Thoracic aorta (tissue), 2 donors: ENCODE data around the gene SLC5A10. TPM values are rescaled to one million over a fixed set of nuclear protein-coding genes. Genes with fewer than 3 reads are reported as not detected.

Experiments
- ATAC-seq: fragments of 150-250 bp; one replicate; pipeline ENCODE4 v1.8.0; 2017; ENCODE audit warnings: low read depth; ENCODE audit not compliant: insufficient number of reproducible peaks, low FRiP score
- DNase-seq: peaks from one replicate; pipeline ENCODE4 v3.0.0-alpha.2; 2020; ENCODE audit warnings: low spot score
- H3K27ac ChIP-seq, 2 donors: fragments of 200-600 bp; sonication (generic); 1 replicate in 1 of 2; 2 replicates in 1 of 2; pipeline ENCODE4 v1.5.1; 2016; ENCODE audit warnings: mild to moderate bottlenecking in 2 of 2, moderate library complexity in 2 of 2
- H3K27me3 ChIP-seq: fragments of 200-600 bp; sonication (generic); replicated peaks from 2 replicates; pipeline ENCODE4 v1.6.0; 2016; ENCODE audit warnings: mild to moderate bottlenecking; ENCODE audit not compliant: insufficient read depth
- H3K36me3 ChIP-seq: fragments of 200-600 bp; sonication (generic); one replicate; pipeline ENCODE4 v1.5.1; 2016
- H3K4me1 ChIP-seq, 2 donors: fragments of 200-600 bp; sonication (generic); 1 replicate in 1 of 2; 2 replicates in 1 of 2; pipeline versions ENCODE4 v1.5.1 to v1.6.0; 2016; ENCODE audit warnings: low read depth in 2 of 2, mild to moderate bottlenecking in 1 of 2; ENCODE audit not compliant: control insufficient read depth in 1 of 2
- H3K4me3 ChIP-seq: fragments of 200-600 bp; sonication (generic); 2 replicates; pipeline ENCODE4 v1.5.1; 2016; ENCODE audit warnings: mild to moderate bottlenecking
- H3K9me3 ChIP-seq: fragments of 200-600 bp; sonication (generic); 2 replicates; pipeline ENCODE4 v1.5.1; 2016
- total RNA-seq, 2 donors: library from RNA; depleted of rRNA; stranded (reverse); fragments of >200 nt; gene quantifications; one replicate each; pipeline versions ENCODE4 v1.1.0 to v1.2.3, GENCODE V29; 2016
- TF ChIP-seq, protein P1 (sequence below): fragments of 200-600 bp; sonication (generic); IDR thresholded peaks from one replicate; pipeline ENCODE4 v1.5.1; 2019; ENCODE audit warnings: antibody characterized with exemption

The SLC5A10 gene
- total RNA-seq, 2 donors from 2014 or later, result not detected

DNA sequence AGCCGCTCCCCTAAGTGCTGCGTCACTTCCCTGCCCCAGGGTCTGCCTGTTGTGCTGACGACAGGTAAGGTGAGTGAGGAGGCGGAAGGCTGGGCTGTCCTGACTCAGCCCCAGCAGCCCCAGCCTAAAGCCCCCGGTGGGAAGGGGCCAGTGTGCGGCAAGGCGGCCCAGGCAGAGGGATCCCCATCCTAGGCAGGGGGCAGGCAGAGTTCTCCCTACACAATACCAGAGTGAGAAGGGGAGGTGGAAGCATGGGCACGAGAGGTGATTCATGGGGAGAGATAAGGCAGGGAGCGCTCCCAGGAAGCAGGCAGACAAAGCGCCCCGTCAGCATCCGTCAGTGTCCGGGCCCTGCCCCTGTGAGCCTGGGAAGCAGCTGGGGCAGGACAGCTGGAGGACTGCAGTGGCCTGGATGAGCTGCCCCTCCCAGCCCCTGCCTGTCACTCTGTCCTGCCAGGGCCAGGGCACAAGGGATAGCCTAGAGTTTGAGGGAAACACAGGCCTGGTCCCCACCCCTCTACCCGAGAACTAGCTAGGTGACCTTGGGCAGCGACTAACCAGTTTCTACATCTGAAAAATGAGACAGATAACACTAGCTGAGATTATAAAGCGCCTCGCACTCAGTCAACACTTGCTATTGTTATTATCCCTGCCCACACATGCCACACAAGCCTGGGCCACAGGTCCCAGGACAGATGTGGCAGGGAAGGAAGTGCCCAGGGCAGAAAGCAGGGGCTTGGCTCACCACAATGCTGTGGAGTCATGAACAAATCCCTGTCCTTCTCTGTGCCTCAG lies 48.8 kb downstream of the SLC5A10 start:
- Histone ChIP-seq H3K4me3 (no peak overlapping the region), H3K4me1 (peaks cover 7 to 26% of the 10 kb centered on the region in 2 donors), H3K27ac (no peak overlapping the region), H3K27me3 (no peaks in the 10 kb centered on the region), H3K9me3 (peaks cover 5% of the 10 kb centered on the region), H3K36me3 (no peaks in the 10 kb centered on the region)
- ATAC-seq (no peak), DNase-seq (no peak)
- TF ChIP-seq, protein P1, sequence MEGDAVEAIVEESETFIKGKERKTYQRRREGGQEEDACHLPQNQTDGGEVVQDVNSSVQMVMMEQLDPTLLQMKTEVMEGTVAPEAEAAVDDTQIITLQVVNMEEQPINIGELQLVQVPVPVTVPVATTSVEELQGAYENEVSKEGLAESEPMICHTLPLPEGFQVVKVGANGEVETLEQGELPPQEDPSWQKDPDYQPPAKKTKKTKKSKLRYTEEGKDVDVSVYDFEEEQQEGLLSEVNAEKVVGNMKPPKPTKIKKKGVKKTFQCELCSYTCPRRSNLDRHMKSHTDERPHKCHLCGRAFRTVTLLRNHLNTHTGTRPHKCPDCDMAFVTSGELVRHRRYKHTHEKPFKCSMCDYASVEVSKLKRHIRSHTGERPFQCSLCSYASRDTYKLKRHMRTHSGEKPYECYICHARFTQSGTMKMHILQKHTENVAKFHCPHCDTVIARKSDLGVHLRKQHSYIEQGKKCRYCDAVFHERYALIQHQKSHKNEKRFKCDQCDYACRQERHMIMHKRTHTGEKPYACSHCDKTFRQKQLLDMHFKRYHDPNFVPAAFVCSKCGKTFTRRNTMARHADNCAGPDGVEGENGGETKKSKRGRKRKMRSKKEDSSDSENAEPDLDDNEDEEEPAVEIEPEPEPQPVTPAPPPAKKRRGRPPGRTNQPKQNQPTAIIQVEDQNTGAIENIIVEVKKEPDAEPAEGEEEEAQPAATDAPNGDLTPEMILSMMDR, result no peak

DNA sequence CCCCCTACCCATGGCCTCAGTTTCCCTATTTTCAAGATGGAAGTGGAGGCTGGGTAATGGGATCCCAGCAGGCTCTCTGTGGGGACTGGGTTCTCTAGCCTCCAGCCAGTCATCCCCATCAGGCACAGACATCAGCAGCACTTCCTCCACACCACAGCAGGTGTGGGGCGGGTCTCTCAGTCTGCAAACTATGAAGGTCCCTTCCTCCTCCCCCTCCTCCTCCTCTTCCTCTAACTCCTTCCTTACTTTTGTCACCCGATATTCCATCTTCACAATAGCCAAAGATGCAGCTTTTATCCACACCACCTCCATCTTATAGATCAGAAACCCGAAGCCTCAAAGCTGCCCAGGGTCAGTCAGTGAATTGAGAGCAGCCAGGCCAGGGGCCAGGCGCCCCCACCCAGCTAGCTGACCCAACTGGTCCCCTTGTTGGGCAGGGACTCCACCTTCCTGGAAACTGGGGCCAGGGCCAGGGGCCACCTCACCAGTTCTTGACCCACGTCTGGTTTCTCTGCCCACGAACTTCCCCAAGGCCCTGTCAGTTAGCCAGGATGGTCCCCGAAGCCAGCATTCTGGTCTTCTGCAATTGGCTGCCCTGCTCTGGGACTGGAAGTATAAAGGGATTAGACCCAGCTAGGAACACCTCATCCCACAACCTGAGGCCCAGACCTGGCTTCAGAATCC lies 50.1 kb downstream of the SLC5A10 start:
- ATAC-seq, result no peak
- no peak for DNase-seq
- Histone ChIP-seq H3K4me1 (peaks cover 7 to 26% of the 10 kb centered on the region in 2 donors), H3K27ac (peak overlapping the region in 1 of 2 donors; percentile 31), H3K9me3 (no peaks in the 10 kb centered on the region), H3K36me3 (no peaks in the 10 kb centered on the region), H3K27me3 (no peaks in the 10 kb centered on the region), H3K4me3 (no peak overlapping the region)
- TF ChIP-seq, protein P1, result no peak

DNA sequence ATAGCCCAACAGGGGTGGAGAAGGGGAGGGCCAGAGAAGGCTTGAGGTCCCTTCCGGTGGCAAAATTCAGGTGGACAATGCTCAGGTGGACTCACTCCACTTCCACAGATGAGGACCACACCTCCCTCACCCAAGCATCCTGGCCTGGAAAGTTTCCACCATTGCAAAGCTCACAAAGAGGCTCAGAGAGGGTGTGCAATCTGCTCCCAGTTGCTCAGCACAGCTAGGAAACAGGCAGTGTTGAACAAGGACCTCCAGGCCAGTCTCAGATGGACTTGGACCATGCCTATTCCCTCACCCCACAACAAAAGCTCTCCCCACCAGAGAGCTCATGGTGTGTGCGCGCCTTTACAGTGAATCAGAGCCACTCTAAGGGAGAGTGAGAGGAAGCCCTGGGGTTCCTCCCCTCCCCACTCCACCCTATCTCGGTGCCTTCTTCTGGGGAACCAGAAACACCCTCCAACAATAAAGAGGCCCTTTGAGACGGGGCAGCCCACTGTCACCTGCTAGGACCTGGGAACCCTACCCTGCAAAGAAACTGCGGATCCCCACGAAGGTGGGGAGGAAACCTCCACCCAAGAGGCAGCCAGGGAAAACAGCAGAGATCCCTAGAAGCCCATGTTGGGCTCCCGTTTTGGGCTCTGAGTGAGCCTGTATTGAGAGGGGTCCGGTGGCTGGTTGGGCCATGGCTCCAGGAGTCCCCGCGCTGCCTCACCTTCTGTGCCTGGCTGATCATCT lies 51.0 kb downstream of the SLC5A10 start:
- peaks cover 7 to 26% of the 10 kb centered on the region in 2 donors for H3K4me1 ChIP-seq
- H3K27ac ChIP-seq, result peak overlapping the region; percentile 77 to 78
- TF ChIP-seq, protein P1, result no peak
- H3K4me3 ChIP-seq, result peak overlapping the region; percentile 93
- H3K27me3 ChIP-seq, result no peaks in the 10 kb centered on the region
- DNase-seq, result no peak
- H3K9me3 ChIP-seq, result no peaks in the 10 kb centered on the region
- no peaks in the 10 kb centered on the region for H3K36me3 ChIP-seq
- ATAC-seq, result peak; percentile 9

DNA sequence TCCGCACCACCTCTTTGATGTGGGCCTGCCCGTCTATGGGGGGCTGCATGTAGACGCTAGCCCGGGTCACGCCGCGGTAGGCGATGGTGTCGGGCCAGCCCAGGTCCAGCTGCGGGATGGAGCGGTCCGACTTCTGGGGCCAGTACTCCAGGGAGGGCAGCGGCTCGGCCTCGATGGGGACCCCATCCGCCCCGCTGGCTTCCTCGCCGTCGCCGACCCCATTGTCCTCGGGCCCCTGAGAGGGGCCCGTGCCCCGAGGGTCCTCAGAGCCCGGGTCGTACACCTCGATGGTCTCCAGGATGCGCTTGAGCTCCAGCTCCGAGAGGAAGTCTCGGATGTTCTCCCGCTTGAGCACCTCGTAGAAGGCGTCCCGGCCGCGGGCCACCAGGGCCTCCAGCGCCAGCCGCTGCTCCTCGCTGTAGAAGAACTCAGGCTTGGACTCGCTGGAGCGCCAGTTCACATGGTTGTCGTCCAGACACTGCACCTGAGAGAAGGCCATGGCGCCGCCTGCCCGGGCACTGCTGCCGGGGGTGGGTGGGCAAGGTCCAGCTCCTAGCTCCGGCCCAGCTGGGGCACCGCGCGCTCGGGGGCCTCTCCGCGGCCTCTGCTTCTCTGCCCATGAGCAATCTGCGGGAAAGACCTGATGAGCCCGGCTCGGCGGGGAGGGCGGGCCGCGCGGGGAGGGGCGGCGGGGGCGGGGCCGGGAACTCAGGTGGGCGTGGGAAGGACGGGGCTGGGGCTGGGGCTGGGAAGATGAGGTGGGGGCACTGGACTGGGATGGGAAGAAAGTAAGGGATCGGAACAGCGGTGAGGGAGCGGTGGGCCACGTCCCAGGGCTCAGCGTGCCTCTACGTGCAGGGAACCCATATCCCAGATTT lies 51.8 kb downstream of the SLC5A10 start:
- TF ChIP-seq, protein P1, result no peak
- Histone ChIP-seq H3K9me3 (no peaks in the 10 kb centered on the region), H3K36me3 (no peaks in the 10 kb centered on the region), H3K27ac (peak overlapping the region; percentile 77 to 78), H3K4me1 (peaks cover 7 to 26% of the 10 kb centered on the region in 2 donors), H3K4me3 (peak overlapping the region; percentile 93), H3K27me3 (no peaks in the 10 kb centered on the region)
- ATAC-seq (no peak), DNase-seq (no peak)
